GM18861 (cell line): Measurements from ENCODE around the gene GABBR2.

Experiments used
- ATAC-seq: cut with Tn5 transposase; IDR thresholded peaks from one replicate; pipeline ENCODE4 v1.9.1; 2021; ENCODE audit not compliant: unreplicated experiment

Gene GABBR2

DNA sequence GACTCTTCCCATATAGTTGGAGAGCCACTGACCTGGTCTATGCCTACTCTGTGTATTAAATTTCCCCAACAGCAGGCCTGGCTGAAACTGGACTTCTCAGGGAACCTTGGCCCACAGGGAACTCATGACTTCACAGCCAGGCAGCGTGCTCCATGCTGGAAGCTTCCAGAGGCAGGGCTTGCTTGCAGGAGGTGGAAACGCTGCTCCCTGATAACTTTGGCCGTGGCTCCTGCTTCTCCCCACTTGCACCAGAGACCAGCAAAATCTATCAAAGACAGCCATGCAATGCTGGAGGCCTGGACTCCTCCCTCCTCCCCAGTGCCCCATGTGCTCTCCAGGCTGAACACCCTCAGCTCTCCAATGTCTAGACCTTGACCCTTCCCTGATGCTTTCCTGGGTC is 137.1 kb downstream of the GABBR2 start:
- ATAC-seq, result no peak

DNA sequence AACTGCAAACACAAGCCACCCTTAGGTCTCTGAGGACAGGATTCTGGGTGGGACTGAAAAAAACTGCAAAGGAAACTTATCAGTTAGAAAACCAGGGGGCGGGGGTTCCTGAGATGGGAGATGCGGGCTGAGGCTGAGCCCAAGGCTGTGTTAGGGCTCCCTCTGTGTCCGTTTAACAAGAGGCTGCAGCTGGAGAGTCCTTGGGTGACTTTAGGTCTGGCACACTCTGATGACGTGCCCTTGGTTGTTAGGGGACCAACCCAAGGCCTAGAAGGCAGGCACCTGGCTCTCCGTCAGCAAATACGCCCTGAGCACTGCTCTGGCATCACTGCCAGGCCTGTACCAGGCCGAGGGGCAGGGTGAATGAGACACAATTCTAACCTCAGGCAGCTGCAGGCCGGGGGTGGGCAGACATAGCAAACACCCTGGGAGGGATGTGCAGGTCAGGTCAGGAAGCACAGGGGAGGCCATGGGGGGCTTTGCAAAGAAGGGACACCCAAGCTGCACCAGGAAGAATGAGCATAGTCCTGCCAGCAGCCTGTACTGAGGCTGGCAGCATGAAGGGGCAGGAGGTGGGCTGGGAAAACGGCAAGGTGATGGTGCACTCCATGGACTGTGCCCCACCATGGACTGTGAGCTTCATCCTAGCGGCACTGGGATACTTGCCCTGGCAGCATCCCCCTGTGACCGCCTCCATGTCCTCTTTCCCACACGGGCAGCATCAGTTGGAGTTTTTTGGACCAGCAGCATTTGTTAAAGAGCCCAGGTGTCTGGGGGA is 137.9 kb downstream of the GABBR2 start:
- ATAC-seq, result no peak

DNA sequence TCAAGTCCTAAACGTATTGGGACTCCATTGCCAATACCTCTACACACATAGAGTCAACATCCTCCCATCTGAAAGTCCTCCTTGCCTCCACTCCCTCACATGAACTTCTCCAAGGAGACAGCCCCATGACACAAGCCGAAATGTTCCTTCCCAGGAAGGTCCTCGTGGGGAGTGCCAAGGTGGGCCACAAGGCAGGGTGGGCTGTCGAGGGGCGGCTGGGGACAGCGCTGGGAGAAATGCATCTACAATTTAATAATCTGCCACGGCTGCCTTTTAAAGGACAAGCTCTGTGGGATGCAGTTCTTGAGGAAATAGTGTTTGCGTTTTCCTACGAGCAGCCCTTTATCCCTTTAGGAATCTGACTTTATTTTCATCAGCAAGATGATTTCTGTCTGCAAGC is 138.7 kb downstream of the GABBR2 start:
- no peak for ATAC-seq

DNA sequence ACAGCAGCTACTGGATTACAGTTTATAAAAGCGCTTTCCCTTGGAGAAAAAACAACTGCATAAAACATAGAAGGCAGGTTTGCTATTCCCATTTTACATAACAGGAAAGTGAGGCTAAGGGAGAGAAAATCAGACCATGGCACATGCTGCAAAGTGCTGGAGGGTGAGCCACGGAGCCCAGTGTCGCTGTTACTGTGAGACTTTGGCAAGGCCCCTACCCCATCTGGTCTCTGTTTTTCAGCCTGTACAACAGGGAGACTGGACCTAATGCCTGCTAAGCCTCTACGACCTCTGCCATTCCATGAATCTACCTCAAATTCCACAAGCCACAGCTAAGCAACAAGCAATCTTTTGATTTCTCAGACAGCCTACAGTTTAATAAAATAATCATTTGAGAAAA is 139.2 kb downstream of the GABBR2 start:
- ATAC-seq, result no peak

DNA sequence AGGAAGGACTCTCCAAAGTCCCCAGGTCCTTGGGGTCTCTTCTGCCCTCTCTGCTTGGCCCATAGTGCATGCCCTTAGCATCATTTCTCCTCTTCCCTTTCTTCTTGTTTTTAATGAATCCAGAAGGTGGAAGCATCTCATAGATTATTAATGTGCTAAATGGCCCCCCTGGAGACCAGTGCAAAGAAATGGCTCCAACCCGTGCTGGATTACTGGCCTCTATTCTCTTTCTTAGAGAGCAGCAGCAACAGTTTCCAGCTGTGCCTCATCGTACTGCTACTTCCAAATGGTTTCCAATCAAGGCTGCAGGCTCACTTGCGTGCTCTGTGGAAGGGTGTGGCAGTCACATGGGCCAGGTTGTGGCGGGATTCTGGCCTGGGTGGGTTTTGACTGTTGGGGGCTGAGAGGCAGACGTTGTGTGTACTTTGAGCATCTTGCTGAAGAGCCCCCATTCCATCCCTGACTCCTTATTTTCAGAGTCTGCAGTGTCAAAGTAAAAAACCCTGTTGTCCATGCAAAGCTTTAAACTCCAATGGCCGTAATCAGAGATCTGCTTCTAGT is 139.7 kb downstream of the GABBR2 start:
- no peak for ATAC-seq

DNA sequence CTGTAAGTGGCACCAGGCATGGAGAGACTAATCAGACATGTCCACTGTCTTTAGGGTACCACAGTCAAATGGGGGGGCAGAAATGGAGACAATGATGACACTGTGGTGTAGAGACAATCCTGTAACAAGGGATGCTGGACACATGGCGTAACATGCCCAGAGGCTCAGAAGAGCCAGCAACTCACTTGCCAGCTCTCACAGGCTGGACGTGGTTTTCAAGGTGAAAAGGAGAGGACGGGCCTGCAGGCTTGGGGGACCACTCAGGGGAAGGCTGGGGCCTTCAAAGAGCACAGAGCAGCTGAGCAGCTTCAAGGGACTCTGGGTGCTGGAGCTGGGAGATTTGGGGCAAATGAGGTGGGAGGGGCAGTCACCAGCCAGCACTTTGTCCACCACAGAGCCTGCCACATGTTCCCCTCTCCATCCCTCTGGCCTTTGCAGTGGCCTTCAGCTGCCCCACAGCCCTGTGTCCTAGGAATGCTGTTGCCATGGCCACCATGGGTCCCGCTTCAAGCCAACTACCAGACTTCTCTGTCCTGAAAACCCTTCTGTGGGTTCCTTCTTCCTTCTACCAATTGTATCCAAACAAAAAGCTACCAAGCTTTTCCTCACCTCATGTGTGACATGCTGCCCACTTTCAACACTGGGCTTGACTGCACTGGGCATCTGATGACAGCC is 140.4 kb downstream of the GABBR2 start:
- no peak for ATAC-seq

DNA sequence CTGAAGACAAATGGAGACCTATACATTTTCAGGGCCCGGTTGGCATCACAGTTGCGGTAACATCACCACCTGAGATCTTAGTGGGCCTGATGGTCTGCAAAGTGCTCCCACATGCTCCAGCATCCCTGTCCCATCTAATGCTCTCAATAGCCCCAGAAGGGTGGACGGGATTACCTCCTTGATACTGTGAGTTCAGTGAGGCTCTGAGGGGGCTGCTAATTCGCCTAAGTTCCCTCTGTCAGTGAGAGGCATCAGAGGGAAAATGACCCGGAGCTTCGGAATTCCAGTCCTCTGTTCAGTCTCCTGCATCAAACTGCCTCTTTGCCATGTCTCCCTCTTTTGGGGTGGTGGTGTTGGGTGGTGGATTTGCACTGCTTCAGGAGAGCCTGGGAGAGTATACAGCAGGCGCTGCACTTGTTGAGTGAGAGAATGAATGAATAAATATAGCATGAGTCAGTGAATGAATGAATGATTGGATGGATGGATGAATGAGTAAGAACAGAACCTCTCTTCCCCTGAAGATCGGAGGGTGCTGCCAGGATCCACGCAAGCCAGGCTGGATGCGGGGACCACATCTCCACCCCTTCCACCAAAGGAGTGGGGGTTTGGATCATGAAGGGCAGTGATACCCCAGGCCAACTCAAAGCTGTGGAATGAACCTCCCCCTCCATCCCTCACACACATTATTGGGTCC is 141.0 kb downstream of the GABBR2 start:
- ATAC-seq, result no peak

DNA sequence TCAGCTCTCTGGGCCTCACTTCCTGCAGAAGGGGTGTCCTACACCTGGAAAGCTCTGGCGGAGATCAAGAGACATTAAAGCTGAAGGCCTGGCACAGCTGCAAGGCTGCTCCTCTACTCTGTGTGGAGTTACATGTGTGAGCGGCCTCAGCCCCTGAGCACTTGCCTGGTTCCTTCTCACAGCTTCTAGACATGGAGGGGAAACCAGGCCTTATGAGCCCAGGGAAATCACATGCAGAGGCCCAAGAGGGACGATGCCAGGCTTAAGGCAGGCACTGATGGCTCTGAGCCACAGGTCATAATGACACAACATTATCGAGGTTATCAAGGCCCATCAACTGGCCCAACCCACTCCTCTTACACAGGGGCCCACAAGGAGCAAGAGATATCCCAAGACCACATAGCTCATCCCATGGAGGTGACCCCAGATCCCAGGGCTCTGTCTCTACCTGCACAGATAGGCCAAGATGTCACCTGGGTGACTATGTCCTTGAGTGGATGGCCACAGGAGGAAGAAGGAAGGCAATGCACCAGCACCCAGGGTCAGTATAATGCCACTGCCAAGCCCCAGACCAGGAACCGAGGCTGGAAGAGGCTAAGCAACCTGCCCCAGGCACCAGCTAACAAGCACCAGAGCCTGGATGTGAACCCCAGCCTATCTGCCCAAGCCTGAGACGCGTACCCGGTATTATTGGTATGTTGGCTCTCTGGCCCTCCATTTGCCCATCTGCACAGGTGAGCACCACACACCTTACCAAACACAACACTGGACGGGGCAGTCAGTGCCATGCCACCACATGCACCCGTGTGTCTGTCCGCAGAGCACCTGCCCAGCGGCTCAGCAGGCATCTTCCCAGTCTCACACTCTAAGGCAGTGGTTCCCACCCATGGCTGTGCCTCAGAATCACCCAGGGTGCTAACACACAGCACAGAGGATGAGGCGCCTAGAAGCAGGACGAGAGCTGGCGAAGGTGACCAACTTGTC is 143.3 kb downstream of the GABBR2 start:
- no peak for ATAC-seq

DNA sequence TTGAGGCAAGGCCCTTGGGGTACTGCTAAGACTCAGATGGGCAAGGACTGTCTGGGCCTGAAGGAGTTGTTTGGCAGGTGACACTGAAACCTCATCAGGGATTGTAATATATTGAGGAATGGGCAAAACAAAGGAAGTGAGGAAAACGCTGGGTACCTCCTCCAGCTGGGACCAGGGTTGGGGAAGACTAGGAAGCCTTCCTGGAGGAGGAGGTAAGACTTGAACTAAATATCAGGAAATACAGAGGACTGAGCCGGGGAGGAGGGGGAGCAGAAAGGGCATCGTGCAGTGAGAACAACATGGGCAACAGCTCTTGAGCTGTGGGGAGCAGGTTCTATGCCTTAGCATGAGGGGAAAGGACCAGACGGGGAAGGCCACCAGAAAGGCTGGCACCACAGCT is 144.0 kb downstream of the GABBR2 start:
- ATAC-seq, result no peak

DNA sequence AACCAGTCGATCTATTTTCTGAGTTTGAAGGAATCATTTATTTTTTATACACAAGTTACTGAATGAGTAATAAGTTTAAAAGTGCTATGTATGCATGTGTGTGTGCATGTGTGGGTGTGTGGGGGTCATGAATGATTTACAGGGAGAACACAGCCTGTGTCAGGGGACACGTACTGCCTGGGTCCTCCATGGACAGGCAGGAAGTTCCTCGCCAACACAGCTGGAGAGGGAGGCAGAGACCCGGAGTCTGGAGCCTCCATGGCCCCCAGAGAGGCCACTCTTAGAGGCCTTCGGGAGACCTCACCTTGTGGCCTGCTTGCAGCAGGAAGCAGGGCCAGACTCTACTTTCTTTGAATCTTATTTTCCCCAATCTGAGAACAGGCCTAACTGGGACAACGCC is 144.7 kb downstream of the GABBR2 start:
- no peak for ATAC-seq

DNA sequence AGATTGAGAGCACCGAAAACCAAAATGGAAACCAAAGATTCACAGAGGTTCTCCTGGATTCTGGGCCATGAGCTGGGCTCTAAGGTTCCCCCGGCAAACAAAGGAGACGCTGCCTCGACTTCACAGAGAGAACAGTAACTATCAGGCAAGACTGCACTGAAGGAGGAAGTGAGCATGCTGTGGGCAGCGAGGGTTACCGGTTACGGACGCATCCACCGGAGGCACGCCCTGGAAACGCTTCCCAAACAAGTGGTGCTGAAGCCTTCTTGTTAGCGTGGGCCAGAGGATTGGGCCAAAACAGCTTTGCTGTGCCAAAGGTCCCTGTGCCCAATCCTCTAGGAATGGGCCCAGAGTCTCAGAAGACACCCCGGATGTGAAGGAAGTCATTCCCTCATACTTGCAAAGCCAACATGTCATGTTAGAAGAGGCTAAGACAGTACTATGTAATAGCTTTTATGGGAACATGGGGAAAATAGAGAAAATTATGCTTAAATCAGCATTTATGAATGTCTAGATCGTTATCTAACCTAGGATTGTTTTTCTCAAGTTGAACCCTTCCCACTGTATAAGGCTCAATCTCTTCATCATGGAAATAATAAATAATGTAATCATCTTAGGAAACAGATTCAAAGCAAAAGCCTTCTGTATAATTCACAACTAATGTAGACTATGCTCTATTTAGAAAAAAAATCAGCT is 145.4 kb downstream of the GABBR2 start:
- ATAC-seq, result no peak

DNA sequence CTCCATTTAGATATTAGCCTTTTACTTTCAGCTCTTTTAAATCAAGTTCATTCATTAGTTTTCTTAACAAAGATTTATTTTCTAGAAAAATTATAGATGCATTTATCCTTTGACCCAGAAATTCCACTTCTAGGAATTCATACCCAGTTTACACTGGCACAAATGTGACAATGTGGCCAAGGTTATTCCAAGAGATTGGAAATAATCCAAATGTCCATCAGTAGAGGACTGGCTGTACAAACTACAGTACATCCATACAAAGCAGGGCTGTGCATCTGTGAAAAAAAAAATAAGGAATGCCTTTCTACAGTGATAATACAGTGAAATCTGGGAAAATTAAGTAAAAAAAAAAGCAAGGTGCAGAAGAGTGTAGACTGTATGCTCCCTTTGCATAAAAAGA is 149.2 kb downstream of the GABBR2 start:
- no peak for ATAC-seq

DNA sequence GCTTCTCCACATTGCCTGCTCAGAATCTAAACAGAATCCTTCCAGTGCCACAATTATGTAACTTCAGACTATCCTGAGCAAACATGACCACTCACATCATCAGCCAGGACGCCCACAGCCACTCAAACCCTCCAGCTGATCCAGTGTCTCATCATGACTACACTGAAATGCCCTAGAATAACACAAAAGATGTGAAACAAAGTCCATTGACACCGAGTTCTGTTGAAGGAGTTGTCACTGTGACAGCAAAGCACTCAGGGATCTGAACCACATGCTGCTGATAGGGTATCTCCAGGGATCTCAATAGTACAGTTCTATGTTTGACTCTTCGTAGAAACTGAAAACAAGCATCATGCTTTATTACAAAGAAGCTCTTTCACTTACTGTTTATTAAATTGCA is 150.2 kb downstream of the GABBR2 start:
- ATAC-seq, result no peak

DNA sequence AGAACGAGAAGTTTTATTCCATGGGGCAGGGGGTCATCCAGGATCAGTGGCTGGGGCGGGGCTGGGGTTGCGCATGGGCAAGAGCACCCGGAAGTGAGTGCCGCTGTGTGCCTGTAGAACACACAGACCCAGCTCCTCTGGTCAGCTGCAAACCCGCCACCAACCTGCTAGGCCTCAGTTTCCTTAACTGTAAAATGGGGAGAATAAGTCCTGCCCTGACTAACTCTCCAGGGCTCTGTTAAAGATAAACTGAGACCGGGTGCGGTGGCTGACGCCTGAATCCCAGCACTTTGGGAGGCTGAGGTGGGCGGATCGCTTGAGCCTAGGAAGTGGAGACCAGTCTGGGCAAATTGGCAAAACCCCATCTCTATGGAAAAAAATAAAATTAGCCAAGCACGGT is 152.2 kb downstream of the GABBR2 start:
- ATAC-seq, result no peak

DNA sequence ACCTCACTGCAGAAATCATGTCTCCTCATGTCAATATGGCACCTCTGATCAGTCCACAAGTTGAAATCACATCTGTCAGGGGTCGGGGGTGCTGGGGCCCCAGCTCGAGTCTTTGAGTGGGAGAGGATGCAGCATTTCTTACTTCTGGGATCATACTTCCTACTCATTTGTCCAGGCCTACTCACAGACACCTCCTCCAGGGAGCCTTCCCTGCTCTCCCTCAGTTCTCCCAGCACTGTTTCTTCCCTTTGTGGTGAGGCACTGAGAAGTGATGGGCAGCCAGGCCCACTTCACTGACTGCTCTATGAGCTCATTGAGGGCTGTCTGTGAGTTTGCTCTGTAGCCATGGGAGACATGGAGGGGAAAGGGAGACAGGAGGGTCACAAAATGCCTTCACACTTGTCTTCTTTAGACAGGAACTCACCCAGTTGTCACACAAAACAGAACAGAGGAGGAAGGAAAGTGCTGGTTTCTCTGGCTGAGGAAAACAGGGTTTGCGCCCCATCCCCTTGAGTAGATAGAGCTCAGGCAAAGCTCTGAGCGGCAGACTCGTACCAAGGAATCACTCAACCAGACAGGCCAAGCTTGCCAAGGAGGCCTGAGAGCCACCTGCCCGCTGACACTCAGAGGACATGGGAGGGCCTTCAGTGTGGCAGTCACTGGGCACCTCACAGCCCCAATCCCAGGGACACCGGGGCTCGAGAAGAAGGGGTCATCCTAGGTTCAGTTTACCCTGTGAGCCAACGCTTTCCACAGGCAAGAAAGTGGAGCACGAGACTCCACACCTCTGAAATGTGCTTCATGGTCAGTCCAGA is 152.9 kb downstream of the GABBR2 start:
- ATAC-seq, result no peak

DNA sequence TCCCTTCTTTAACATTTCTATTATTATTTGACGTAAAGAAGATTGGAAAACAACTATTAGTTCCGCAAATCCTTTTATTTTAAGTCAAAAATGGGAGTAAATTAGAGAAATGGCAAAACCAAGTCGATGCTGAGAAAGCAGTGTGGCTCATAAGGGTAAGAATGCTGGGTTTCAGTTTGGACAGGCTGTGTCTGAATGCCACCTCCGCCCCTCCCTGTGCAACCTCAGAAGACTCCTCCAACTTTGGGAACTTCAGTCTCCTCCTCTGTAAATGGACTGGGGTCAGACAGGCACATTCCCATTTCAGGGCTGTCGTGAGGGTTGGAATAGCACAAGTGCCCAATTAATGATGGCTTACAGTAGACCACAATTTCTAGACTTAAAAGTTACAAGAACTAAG is 154.0 kb downstream of the GABBR2 start:
- no peak for ATAC-seq

DNA sequence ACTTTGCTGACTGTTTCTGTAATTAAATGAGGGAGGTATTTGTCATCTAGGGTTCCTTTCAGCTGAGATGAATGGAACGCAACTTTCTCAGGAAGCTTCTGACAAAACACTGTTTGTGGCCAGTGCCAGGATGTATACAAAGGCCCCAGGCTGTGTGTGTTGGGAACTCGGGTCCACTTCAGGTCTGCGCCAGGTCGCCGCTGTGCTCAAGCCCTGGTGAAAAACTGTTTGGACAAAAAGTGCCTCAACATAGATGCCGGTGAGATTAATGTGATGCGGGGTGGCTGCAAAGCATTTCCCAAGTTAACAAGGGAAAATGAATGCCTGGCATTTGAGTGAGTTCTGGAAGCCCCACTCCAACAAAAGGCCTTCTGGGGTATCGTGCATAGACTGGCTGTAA is 156.4 kb downstream of the GABBR2 start:
- no peak for ATAC-seq

DNA sequence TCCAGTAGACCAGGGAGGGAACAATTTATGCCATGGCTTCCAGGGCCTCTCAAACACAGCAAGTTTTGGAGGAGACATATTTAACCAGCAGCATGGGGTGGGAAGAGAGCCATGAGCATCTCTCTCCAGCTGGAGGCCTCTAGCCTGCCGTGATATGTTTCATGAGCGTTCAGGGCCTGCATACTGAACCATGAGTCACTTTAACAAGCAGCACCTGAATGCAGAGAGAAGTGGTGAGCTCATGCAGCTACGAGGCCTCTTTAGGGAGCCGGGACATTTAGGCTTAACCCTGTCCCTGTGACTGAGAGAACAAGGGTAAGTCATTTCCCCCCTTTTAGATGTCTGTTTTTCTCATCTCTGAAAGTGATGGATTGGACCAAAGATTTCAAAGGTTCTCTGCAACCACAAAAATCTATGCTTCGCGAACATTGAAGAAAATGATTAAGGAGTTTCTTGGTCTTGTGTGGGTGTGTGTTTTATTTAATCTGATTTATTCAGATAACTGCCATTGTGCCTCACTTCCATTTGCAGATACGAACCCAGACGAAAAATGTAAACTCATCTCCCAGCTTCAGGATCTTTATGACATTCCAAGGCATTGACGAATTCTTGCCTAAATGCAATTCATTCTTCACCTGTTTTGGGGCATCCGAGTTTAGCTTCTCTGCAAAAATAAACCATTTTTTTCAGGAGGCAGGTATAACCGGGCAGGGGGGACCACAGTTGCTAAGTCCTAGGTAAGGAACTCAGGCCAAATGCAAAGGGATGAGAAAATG is 157.0 kb downstream of the GABBR2 start:
- ATAC-seq, result no peak
